Measurements from ENCODE around the gene FAM89B. TPM values are rescaled to one million over a fixed set of nuclear protein-coding genes. Genes with fewer than 3 reads are reported as not detected.

The FAM89B gene
- total RNA-seq, 2 experiments from 2014 or later: 23.3 to 27.3 TPM

- H3K36me3 Mint-ChIP-seq (ENCODE audit: low read depth): peaks cover 50% of the 10 kb centered on the region
- intact Hi-C loops (cut with DNase I, micrococcal nuclease): loop anchor here in 1 of 2 experiments (10.0 kb wide), 1 partner anchor 52 kb away; the partner anchor contains the start of gene SCYL1
These were observed 4.0 kb downstream of the FAM89B start for GRCh38 chr11:65576232-65576866.

DNA sequence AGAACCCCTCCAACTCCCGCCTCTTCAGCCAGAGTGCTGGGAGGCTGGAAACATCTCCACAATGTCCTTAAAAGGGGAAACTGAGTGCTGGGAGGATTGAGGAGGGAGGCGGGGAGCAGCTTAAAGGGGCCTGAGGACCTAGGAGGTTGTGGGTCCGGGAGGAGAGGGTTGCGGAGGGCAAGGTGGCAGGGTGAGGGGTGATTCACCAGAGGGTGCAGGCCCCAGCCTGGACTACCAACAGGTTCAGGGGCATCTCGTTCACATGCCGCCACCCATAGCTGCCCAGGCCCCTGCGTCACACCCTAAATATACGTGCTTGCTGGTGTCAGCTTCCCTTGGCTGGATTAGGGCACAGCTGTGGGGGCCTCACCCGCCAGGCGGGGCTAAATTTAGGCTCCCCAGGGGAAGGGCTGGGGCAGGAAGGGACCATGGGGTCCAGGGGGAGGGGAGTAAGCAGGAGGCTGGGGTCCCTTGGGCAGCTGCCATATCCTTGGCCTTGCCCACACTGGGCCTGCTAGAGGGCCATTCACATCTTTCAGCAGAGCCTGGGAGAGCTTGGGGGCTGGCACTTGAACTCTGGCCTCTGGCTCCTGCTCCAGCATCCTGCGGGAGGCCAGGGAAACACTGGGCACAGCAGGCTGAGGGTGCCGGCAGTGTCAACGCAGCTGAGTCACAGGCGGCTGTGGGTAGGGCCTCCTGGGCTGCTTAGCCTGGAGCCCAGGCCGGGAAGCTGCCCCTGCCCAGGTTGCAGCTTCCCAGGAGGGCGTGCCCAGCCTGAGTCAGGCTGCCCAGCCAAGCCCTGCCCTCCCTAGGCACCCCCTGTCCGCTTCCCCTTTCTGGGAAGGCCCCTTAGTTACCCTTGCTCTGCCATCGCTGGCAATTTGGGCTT, 4.8 kb downstream of the FAM89B start:
- CTCF ChIA-PET: interaction anchor here (1.3 to 4.1 kb wide), 4 partner anchors 11 to 37 kb away, joined by 6 to 31 read pairs (median 20); no protein-coding TSS in a partner anchor
- Mint-ChIP-seq H3K4me3 (peak overlapping the region; percentile 90), H3K36me3 (ENCODE audit: low read depth) (peaks cover 56% of the 10 kb centered on the region), H3K4me1 (ENCODE audit: low read depth) (peaks cover 43% of the 10 kb centered on the region), H3K27ac (peak overlapping the region; percentile 37), H3K27me3 (no peaks in the 10 kb centered on the region), H3K9me3 (no peaks in the 10 kb centered on the region)
- Histone ChIP-seq H3K4me3 (ENCODE audit: low read length) (peak overlapping the region; percentile 71), H3K4me1 (ENCODE audit: insufficient read depth, low read length) (peaks cover 63% of the 10 kb centered on the region), H3K36me3 (ENCODE audit: insufficient read depth, low read length) (peaks cover 49% of the 10 kb centered on the region), H3K27ac (ENCODE audit: low read depth in 1 of 2, low read length in 2 of 2) (peak overlapping the region; percentile 57 to 61), H3K27me3 (ENCODE audit: control insufficient read depth in 1 of 2, insufficient read depth in 2 of 2, low read length in 2 of 2) (no peaks in the 10 kb centered on the region), H3K9me3 (ENCODE audit: control insufficient read depth in 1 of 2, insufficient read depth in 1 of 2, low read length in 2 of 2) (no peaks in the 10 kb centered on the region)
- TF ChIP-seq, protein P1, sequence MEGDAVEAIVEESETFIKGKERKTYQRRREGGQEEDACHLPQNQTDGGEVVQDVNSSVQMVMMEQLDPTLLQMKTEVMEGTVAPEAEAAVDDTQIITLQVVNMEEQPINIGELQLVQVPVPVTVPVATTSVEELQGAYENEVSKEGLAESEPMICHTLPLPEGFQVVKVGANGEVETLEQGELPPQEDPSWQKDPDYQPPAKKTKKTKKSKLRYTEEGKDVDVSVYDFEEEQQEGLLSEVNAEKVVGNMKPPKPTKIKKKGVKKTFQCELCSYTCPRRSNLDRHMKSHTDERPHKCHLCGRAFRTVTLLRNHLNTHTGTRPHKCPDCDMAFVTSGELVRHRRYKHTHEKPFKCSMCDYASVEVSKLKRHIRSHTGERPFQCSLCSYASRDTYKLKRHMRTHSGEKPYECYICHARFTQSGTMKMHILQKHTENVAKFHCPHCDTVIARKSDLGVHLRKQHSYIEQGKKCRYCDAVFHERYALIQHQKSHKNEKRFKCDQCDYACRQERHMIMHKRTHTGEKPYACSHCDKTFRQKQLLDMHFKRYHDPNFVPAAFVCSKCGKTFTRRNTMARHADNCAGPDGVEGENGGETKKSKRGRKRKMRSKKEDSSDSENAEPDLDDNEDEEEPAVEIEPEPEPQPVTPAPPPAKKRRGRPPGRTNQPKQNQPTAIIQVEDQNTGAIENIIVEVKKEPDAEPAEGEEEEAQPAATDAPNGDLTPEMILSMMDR (IDR thresholded peaks at IDR 0.05): no peak
- DNase-seq (peak in 4 of 14 experiments; percentile 54 to 81 (median 66)), ATAC-seq (ENCODE audit: poor library complexity) (no peak)
- intact Hi-C loops (cut with DNase I, micrococcal nuclease): loop anchor here in 1 of 2 experiments (10.0 kb wide), 1 partner anchor 52 kb away; the partner anchor contains the start of gene SCYL1
- POLR2A ChIA-PET: interaction anchor here (0.9 to 3.6 kb wide), 19 partner anchors 9 to 442 kb away, joined by 3 to 42 read pairs (median 15); partner anchors contain the start of genes CCDC85B, MALAT1, PCNX3 and RNASEH2C

More at GRCh38 chr11:65576232-65576866, 4.0 kb downstream of the FAM89B start:
- H3K4me3 ChIP-seq (ENCODE audit: low read length): peak overlapping the region; percentile 71
- peak in 2 of 14 experiments; percentile 41 to 56 for DNase-seq
- ChIA-PET CTCF (interaction anchor here (1.3 to 4.1 kb wide), 4 partner anchors 12 to 36 kb away, joined by 6 to 31 read pairs (median 20); no protein-coding TSS in a partner anchor), POLR2A (interaction anchor here (0.6 to 3.6 kb wide), 21 partner anchors 10 to 454 kb away, joined by 3 to 42 read pairs (median 9); partner anchors contain the start of genes CCDC85B, FAU, MALAT1 and MRPL49)
- H3K27me3 Mint-ChIP-seq: no peaks in the 10 kb centered on the region
- peaks cover 71% of the 10 kb centered on the region for H3K4me1 ChIP-seq (ENCODE audit: insufficient read depth, low read length)
- H3K27me3 ChIP-seq (ENCODE audit: control insufficient read depth in 1 of 2, insufficient read depth in 2 of 2, low read length in 2 of 2): no peaks in the 10 kb centered on the region
- peak overlapping the region; percentile 90 for H3K4me3 Mint-ChIP-seq
- peaks cover 51% of the 10 kb centered on the region for H3K4me1 Mint-ChIP-seq (ENCODE audit: low read depth)
- H3K9me3 ChIP-seq (ENCODE audit: control insufficient read depth in 1 of 2, insufficient read depth in 1 of 2, low read length in 2 of 2): no peaks in the 10 kb centered on the region
- H3K36me3 ChIP-seq (ENCODE audit: insufficient read depth, low read length): peaks cover 46% of the 10 kb centered on the region
- H3K9me3 Mint-ChIP-seq: no peaks in the 10 kb centered on the region
- TF ChIP-seq, protein P1 (IDR thresholded peaks at IDR 0.05): no peak
- no peak for ATAC-seq (ENCODE audit: poor library complexity)
- H3K27ac Mint-ChIP-seq: peak overlapping the region; percentile 37
- H3K27ac ChIP-seq (ENCODE audit: low read depth in 1 of 2, low read length in 2 of 2): peak overlapping the region; percentile 56 to 57

DNA sequence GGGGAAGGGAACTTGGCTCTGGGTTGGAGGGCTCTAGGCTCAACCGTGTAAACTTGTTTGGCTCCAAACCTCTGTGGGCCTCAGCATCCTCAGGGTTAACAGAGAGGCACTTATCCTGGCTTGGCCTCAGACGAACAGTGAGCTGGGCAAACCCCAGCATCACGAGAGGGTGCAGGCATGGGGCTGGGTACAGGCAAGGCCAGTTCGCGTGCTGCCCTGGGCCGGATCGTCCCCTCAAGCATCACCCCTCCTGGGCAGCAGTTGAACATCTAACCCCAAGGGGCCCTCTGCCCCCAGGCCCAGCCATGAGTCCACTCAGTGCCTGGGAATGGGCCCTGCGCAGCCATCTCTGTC, 5.4 kb downstream of the FAM89B start:
- CTCF ChIA-PET: interaction anchor here (1.3 to 4.1 kb wide), 4 partner anchors 11 to 38 kb away, joined by 6 to 31 read pairs (median 20); no protein-coding TSS in a partner anchor
- Histone ChIP-seq H3K27ac (ENCODE audit: low read depth in 1 of 2, low read length in 2 of 2) (peak overlapping the region; percentile 57 to 61), H3K27me3 (ENCODE audit: control insufficient read depth in 1 of 2, insufficient read depth in 2 of 2, low read length in 2 of 2) (no peaks in the 10 kb centered on the region), H3K9me3 (ENCODE audit: control insufficient read depth in 1 of 2, insufficient read depth in 1 of 2, low read length in 2 of 2) (no peaks in the 10 kb centered on the region), H3K4me3 (ENCODE audit: low read length) (peak overlapping the region; percentile 71), H3K4me1 (ENCODE audit: insufficient read depth, low read length) (peaks cover 61% of the 10 kb centered on the region), H3K36me3 (ENCODE audit: insufficient read depth, low read length) (peaks cover 54% of the 10 kb centered on the region)
- Mint-ChIP-seq H3K36me3 (ENCODE audit: low read depth) (peaks cover 62% of the 10 kb centered on the region), H3K4me1 (ENCODE audit: low read depth) (peaks cover 39% of the 10 kb centered on the region), H3K4me3 (peak overlapping the region; percentile 59), H3K27me3 (no peaks in the 10 kb centered on the region), H3K27ac (peak overlapping the region; percentile 37), H3K9me3 (no peaks in the 10 kb centered on the region)
- POLR2A ChIA-PET: interaction anchor here (0.9 to 3.6 kb wide), 6 partner anchors 26 to 78 kb away, joined by 3 to 42 read pairs (median 18); partner anchors contain the start of genes MALAT1, PCNX3 and SCYL1
- TF ChIP-seq, protein P1 (IDR thresholded peaks at IDR 0.05): no peak
- ATAC-seq (ENCODE audit: poor library complexity) (no peak), DNase-seq (no peak)
- intact Hi-C loops (cut with DNase I, micrococcal nuclease): loop anchor here in 1 of 2 experiments (1.0 to 10.0 kb wide), 2 partner anchors 13 to 53 kb away; partner anchors contain the start of gene SCYL1

Measured in CD4-positive, alpha-beta T cell (primary cell).